Subcutaneous abdominal adipose tissue (tissue), 5 donors: Measurements from ENCODE around the gene RSPH4A.
"Not testable (repeated sequence)": the region's sequence is repeated elsewhere in the genome, so short reads cannot be mapped to it uniquely, and the experiment has no call there.

Experiments
- H3K27ac ChIP-seq: one replicate; pipeline ENCODE4 v1.7.0; 2013; ENCODE audit warnings: low read depth, mild to moderate bottlenecking, inconsistent platforms, low read length, moderate library complexity
- H3K27me3 ChIP-seq, 5 donors: one replicate each; pipeline ENCODE4 v1.7.0; 2013; ENCODE audit warnings: low read length in 5 of 5, inconsistent platforms in 1 of 5; ENCODE audit not compliant: control insufficient read depth in 5 of 5, insufficient read depth in 4 of 5
- H3K36me3 ChIP-seq, 5 donors: one replicate each; pipeline ENCODE4 v1.7.0; 2013; ENCODE audit warnings: low read length in 5 of 5; ENCODE audit not compliant: control insufficient read depth in 5 of 5, insufficient read depth in 5 of 5
- H3K4me1 ChIP-seq, 5 donors: one replicate each; pipeline ENCODE4 v1.7.0; 2013; ENCODE audit warnings: low read length in 5 of 5, mild to moderate bottlenecking in 3 of 5, moderate library complexity in 1 of 5; ENCODE audit not compliant: control insufficient read depth in 5 of 5, insufficient read depth in 5 of 5
- H3K4me3 ChIP-seq, 5 donors: one replicate each; pipeline ENCODE4 v1.7.0; 2013; ENCODE audit warnings: low read length in 5 of 5, low read depth in 1 of 5
- H3K9ac ChIP-seq, 5 donors: one replicate each; pipeline ENCODE4 v1.7.0; 2013; ENCODE audit warnings: low read length in 5 of 5, mild to moderate bottlenecking in 4 of 5, moderate library complexity in 3 of 5
- H3K9me3 ChIP-seq, 5 donors: one replicate each; pipeline ENCODE4 v1.7.0; 2013; ENCODE audit warnings: low read length in 5 of 5; ENCODE audit not compliant: control insufficient read depth in 5 of 5
- donor health status: healthy.
- donor health status: healthy.
- donor health status: healthy.
- donor health status: healthy.
- donor health status: healthy.

The RSPH4A gene

GRCh38 chr6:116579143-116579542 lies 37.1 kb upstream of the RSPH4A start:
- Histone ChIP-seq H3K27ac (no peak overlapping the region), H3K4me3 (no peak overlapping the region), H3K4me1 (peaks cover 0 to 4% (median 0%) of the 10 kb centered on the region in 5 donors), H3K9me3 (no peaks in the 10 kb centered on the region), H3K27me3 (no peaks in the 10 kb centered on the region), H3K36me3 (peaks cover 0 to 22% (median 2%) of the 10 kb centered on the region in 5 donors), H3K9ac (no peak overlapping the region)

GRCh38 chr6:116580198-116580597 lies 36.1 kb upstream of the RSPH4A start:
- no peaks in the 10 kb centered on the region for H3K9me3 ChIP-seq
- peaks cover 0 to 10% (median 0%) of the 10 kb centered on the region in 5 donors for H3K4me1 ChIP-seq
- H3K27ac ChIP-seq = no peak overlapping the region
- peaks cover 0 to 28% (median 5%) of the 10 kb centered on the region in 5 donors for H3K36me3 ChIP-seq
- no peak overlapping the region for H3K9ac ChIP-seq
- H3K27me3 ChIP-seq = no peaks in the 10 kb centered on the region
- no peak overlapping the region for H3K4me3 ChIP-seq

- Histone ChIP-seq H3K9me3 (no peaks in the 10 kb centered on the region), H3K36me3 (peaks cover 26 to 58% (median 29%) of the 10 kb centered on the region in 5 donors), H3K4me3 (no peak overlapping the region), H3K4me1 (peaks cover 0 to 12% (median 0%) of the 10 kb centered on the region in 5 donors), H3K27me3 (no peaks in the 10 kb centered on the region), H3K27ac (no peak overlapping the region), H3K9ac (no peak overlapping the region)
Measured at GRCh38 chr6:116586276-116586675, 30.0 kb upstream of the RSPH4A start.

- Histone ChIP-seq H3K4me3 (no peak overlapping the region), H3K36me3 (peaks cover 31 to 58% (median 33%) of the 10 kb centered on the region in 5 donors), H3K27me3 (no peaks in the 10 kb centered on the region), H3K9ac (no peak overlapping the region), H3K27ac (no peak overlapping the region), H3K9me3 (no peaks in the 10 kb centered on the region), H3K4me1 (peaks cover 0 to 12% (median 0%) of the 10 kb centered on the region in 5 donors)
Measured at GRCh38 chr6:116586738-116587137, 29.5 kb upstream of the RSPH4A start.

GRCh38 chr6:116595247-116595646 lies 21.0 kb upstream of the RSPH4A start:
- no peak overlapping the region for H3K27ac ChIP-seq
- H3K4me3 ChIP-seq = no peak overlapping the region
- H3K9ac ChIP-seq = no peak overlapping the region
- no peaks in the 10 kb centered on the region for H3K4me1 ChIP-seq
- H3K9me3 ChIP-seq = no peaks in the 10 kb centered on the region
- H3K36me3 ChIP-seq = peaks cover 37 to 61% (median 50%) of the 10 kb centered on the region in 5 donors
- H3K27me3 ChIP-seq = no peaks in the 10 kb centered on the region

GRCh38 chr6:116596815-116597214 lies 19.5 kb upstream of the RSPH4A start:
- Histone ChIP-seq H3K9ac (no peak overlapping the region), H3K9me3 (no peaks in the 10 kb centered on the region), H3K27ac (no peak overlapping the region), H3K36me3 (peaks cover 32 to 50% (median 37%) of the 10 kb centered on the region in 5 donors), H3K4me3 (no peak overlapping the region), H3K27me3 (no peaks in the 10 kb centered on the region), H3K4me1 (no peaks in the 10 kb centered on the region)

- H3K4me1 ChIP-seq, H3K9me3 ChIP-seq, H3K27me3 ChIP-seq, H3K9ac ChIP-seq, H3K27ac ChIP-seq, H3K4me3 ChIP-seq: not testable (repeated sequence)
- peaks cover 4 to 21% (median 9%) of the 10 kb centered on the region in 5 donors for H3K36me3 ChIP-seq
Measured at GRCh38 chr6:116603916-116604315, 12.4 kb upstream of the RSPH4A start.

- peaks cover 4 to 21% (median 9%) of the 10 kb centered on the region in 5 donors for H3K36me3 ChIP-seq
- H3K27ac ChIP-seq, H3K4me1 ChIP-seq, H3K4me3 ChIP-seq, H3K9ac ChIP-seq, H3K9me3 ChIP-seq, H3K27me3 ChIP-seq: not testable (repeated sequence)
Measured at GRCh38 chr6:116604868-116605267, 11.4 kb upstream of the RSPH4A start.

GRCh38 chr6:116605935-116606334 lies 10.3 kb upstream of the RSPH4A start:
- Histone ChIP-seq H3K9me3 (no peaks in the 10 kb centered on the region), H3K27ac (no peak overlapping the region), H3K9ac (no peak overlapping the region), H3K36me3 (peaks cover 4 to 19% (median 8%) of the 10 kb centered on the region in 5 donors), H3K4me1 (no peaks in the 10 kb centered on the region), H3K27me3 (no peaks in the 10 kb centered on the region), H3K4me3 (no peak overlapping the region)

- H3K4me3 ChIP-seq = no peak overlapping the region
- H3K4me1 ChIP-seq = peaks cover 0 to 5% (median 5%) of the 10 kb centered on the region in 5 donors
- H3K9ac ChIP-seq = no peak overlapping the region
- H3K27me3 ChIP-seq = no peaks in the 10 kb centered on the region
- H3K36me3 ChIP-seq = peaks cover 3 to 5% (median 4%) of the 10 kb centered on the region in 5 donors
- H3K9me3 ChIP-seq = no peaks in the 10 kb centered on the region
- H3K27ac ChIP-seq = no peak overlapping the region
Measured at GRCh38 chr6:116611056-116611455, 5.2 kb upstream of the RSPH4A start.

- Histone ChIP-seq H3K4me3 (peak overlapping the region; percentile 67 to 96 (median 86)), H3K9me3 (no peaks in the 10 kb centered on the region), H3K36me3 (no peaks in the 10 kb centered on the region), H3K27ac (no peak overlapping the region), H3K9ac (peak overlapping the region in 4 of 5 donors; percentile 21 to 56 (median 32)), H3K4me1 (peaks cover 0 to 15% (median 13%) of the 10 kb centered on the region in 5 donors), H3K27me3 (no peaks in the 10 kb centered on the region)
Measured at GRCh38 chr6:116616737-116617053, 416 bp downstream of the RSPH4A start.
